GM12878 (cell line): ENCODE measurements around the gene CCDC177. TPM values are rescaled to one million over a fixed set of nuclear protein-coding genes. Genes with fewer than 3 reads are reported as not detected.

ENCODE experiments used
- ATAC-seq: fragments of 200-7000 bp; cut with Tn5 transposase; 3 replicates; pipeline ENCODE4 v1.9.1; 2020; ENCODE audit warnings: mild to moderate bottlenecking, moderate library complexity
- BruUV-seq: library from RNA; stranded (reverse); fragments of 400-500 nt; replicated peaks from 2 replicates; lab custom pipeline; 2021; lab: Mats Ljungman, UMichigan
- CTCF ChIA-PET: fragments of 300-600 bp; sonication (Branson Sonifier 250); formaldehyde crosslinking; extraction: SDS; loops from one replicate; lab custom pipeline; 2021; ENCODE audit warnings: inconsistent platforms; lab: Yijun Ruan, JAX
- POLR2A ChIA-PET: fragments of 350-600 bp; formaldehyde crosslinking; extraction: SDS; loops from one replicate; lab custom pipeline; 2021; ENCODE audit warnings: inconsistent platforms; lab: Charles Lee
- RAD21 ChIA-PET: fragments of 300-600 bp; sonication (Branson Sonifier 250); formaldehyde crosslinking; loops from one replicate; lab custom pipeline; 2023; ENCODE audit warnings: antibody characterized with exemption; ENCODE audit not compliant: unreplicated experiment; lab: Charles Lee
- SMC1A ChIA-PET: fragments of 300-600 bp; sonication (Branson Sonifier 250); formaldehyde crosslinking; loops from one replicate; lab custom pipeline; 2023; ENCODE audit not compliant: unreplicated experiment, uncharacterized antibody; lab: Charles Lee
- DNase-seq: peaks from one replicate; pipeline ENCODE4 v3.0.0-alpha.2; 2011; ENCODE audit warnings: low read depth, low spot score
- FAIRE-seq: peaks from 3 replicates; lab custom pipeline; 2011; peaks lifted over from hg19 to GRCh38; lab: Jason Lieb, UNC
- H2AFZ ChIP-seq: 2 replicates; pipeline ENCODE4 v1.6.0; 2011; ENCODE audit warnings: low read depth, low read length, control low read depth; ENCODE audit not compliant: control insufficient read depth
- H3K27ac ChIP-seq: 2 replicates; pipeline ENCODE4 v1.5.1; 2011; ENCODE audit warnings: control low read depth; ENCODE audit not compliant: control insufficient read depth, insufficient read depth
- H3K27me3 ChIP-seq, 2 experiments: replicated peaks in 1 of 2; 2 replicates each; pipeline versions ENCODE4 v1.6.0 to v1.6.1; 2011; ENCODE audit warnings: low read length in 1 of 2; ENCODE audit not compliant: control insufficient read depth in 2 of 2, insufficient read depth in 2 of 2
- H3K36me3 ChIP-seq, 2 experiments: 2 replicates each; pipeline ENCODE4 v1.5.1; 2011; ENCODE audit warnings: low read length in 1 of 2; ENCODE audit not compliant: control insufficient read depth in 2 of 2, insufficient read depth in 2 of 2
- H3K4me1 ChIP-seq: 2 replicates; pipeline ENCODE4 v1.6.1; 2011; ENCODE audit warnings: mild to moderate bottlenecking, low read length, moderate library complexity, mixed read lengths; ENCODE audit not compliant: control insufficient read depth, insufficient read depth
- H3K4me2 ChIP-seq: 2 replicates; pipeline ENCODE4 v1.6.0; 2011; ENCODE audit warnings: control low read depth; ENCODE audit not compliant: control insufficient read depth, insufficient read depth
- H3K4me3 ChIP-seq: fragments of 200-600 bp; sonication (generic); 2 replicates; pipeline ENCODE4 v1.5.1; 2016
- H3K79me2 ChIP-seq: 2 replicates; pipeline ENCODE4 v1.6.0; 2011; ENCODE audit warnings: low read length; ENCODE audit not compliant: control insufficient read depth, insufficient read depth
- H3K9ac ChIP-seq: 2 replicates; pipeline ENCODE4 v1.8.0; 2011; ENCODE audit warnings: low read length, control low read depth, mixed read lengths; ENCODE audit not compliant: control insufficient read depth, insufficient read depth
- H3K9me3 ChIP-seq: replicated peaks from 3 replicates; pipeline ENCODE4 v1.5.1; 2011; ENCODE audit warnings: mild to moderate bottlenecking, low read length; ENCODE audit not compliant: control insufficient read depth, insufficient read depth
- H4K20me1 ChIP-seq: 2 replicates; pipeline ENCODE4 v1.6.0; 2011; ENCODE audit not compliant: control insufficient read depth, insufficient read depth
- ATF3 ChIP-seq: IDR thresholded peaks from 2 replicates; pipeline ENCODE4 v1.6.1; 2011; ENCODE audit warnings: low read depth, mild to moderate bottlenecking, low read length, moderate library complexity, borderline replicate concordance; ENCODE audit errors: extremely low read depth
- CBX5 ChIP-seq: sonication (generic); IDR thresholded peaks from 2 replicates; pipeline ENCODE4 v1.6.1; 2016; ENCODE audit warnings: low read depth, moderate library complexity, mild to moderate bottlenecking, inconsistent platforms
- CREB1 ChIP-seq: IDR thresholded peaks from 2 replicates; pipeline ENCODE4 v1.6.1; 2012; ENCODE audit warnings: low read depth, mild to moderate bottlenecking, inconsistent platforms
- JUNB ChIP-seq: IDR thresholded peaks from 2 replicates; pipeline ENCODE4 v1.6.1; 2016; ENCODE audit warnings: antibody characterized with exemption, mild to moderate bottlenecking
- RELA ChIP-seq: fragments of 450-650 bp; IDR thresholded peaks from 2 replicates; pipeline ENCODE4 v1.8.0; 2014; ENCODE audit warnings: borderline replicate concordance; ENCODE audit not compliant: partially characterized antibody
- SMAD1 ChIP-seq: fragments of 450-650 bp; IDR thresholded peaks from 2 replicates; pipeline ENCODE4 v1.6.1; 2018; ENCODE audit warnings: mild to moderate bottlenecking, low read depth; ENCODE audit not compliant: partially characterized antibody
- SMAD5 ChIP-seq: IDR thresholded peaks from 2 replicates; pipeline ENCODE4 v1.6.1; 2016; ENCODE audit warnings: antibody characterized with exemption, low read depth
- STAT1 ChIP-seq: fragments of 450-650 bp; conservative IDR thresholded peaks from 2 replicates; pipeline ENCODE4 v1.6.1; 2014; ENCODE audit warnings: antibody characterized with exemption, mild to moderate bottlenecking
- TARDBP ChIP-seq: IDR thresholded peaks from 2 replicates; pipeline ENCODE4 v1.6.1; 2016; ENCODE audit warnings: borderline replicate concordance
- ZBTB4 ChIP-seq: fragments of 450-650 bp; formaldehyde crosslinking; IDR thresholded peaks from 2 replicates; pipeline ENCODE4 v1.4.0; 2022; ENCODE audit warnings: mild to moderate bottlenecking, moderate library complexity
- WGBS: methylation state at CpG from one replicate; pipeline ENCODE4 v1.1.6; 2016; ENCODE audit warnings: low lambda C conversion rate; ENCODE audit not compliant: insufficient replicate concordance, insufficient coverage; ENCODE audit errors: missing lambda C conversion rate; 5-methylcytosine and 5-hydroxymethylcytosine counted together
- in situ Hi-C: fragments of 300-500 bp; cut with MboI; formaldehyde crosslinking; loops from 9 replicates; pipeline ENCODE4 v1.14.3; 2018; ENCODE audit warnings: mixed read lengths
- intact Hi-C: fragments of 100-400 bp; cut with micrococcal nuclease; formaldehyde crosslinking; loops from one replicate; pipeline ENCODE4 v1.14.2; 2022; ENCODE audit not compliant: unreplicated experiment
- polyA plus RNA-seq, 11 experiments: library from polyadenylated mRNA; depleted of rRNA in 4 of 11; unstranded in 6 of 11; stranded (reverse) in 5 of 11; fragments of >200 nt; fragmentation: Nextera tagmentation in 4 of 11; fragmentation: Illumina TruSeq in 1 of 11; extraction: Ambion mirVana in 4 of 11; extraction: Trizol in 1 of 11; gene quantifications; 1 replicate in 1 of 11; 2 replicates in 10 of 11; pipeline versions ENCODE4 v1.2.1 to v1.2.3, GENCODE V29; 2011 to 2016; ENCODE audit warnings: inconsistent platforms in 2 of 11, missing spikeins in 2 of 11, low read depth in 1 of 11
- total RNA-seq, 4 experiments: library from RNA; depleted of rRNA in 3 of 4; stranded (reverse); fragments of >200 nt in 3 of 4; fragmentation: Illumina TruSeq in 1 of 4; extraction: Trizol in 1 of 4; gene quantifications; 2 replicates each; pipeline versions ENCODE4 v1.2.1 to v1.2.3, GENCODE V29; 2013 to 2021
- TF ChIP-seq, protein P1 (sequence below): fragments of 450-650 bp; IDR thresholded peaks from 2 replicates; pipeline ENCODE4 v1.6.1; 2017; ENCODE audit warnings: mild to moderate bottlenecking
- TF ChIP-seq, protein P2 (sequence below): fragments of 150-350 bp; IDR thresholded peaks from 2 replicates; pipeline ENCODE4 v1.6.1; 2014; ENCODE audit warnings: mild to moderate bottlenecking, low read depth, low read length

The CCDC177 gene
- total and polyA plus RNA-seq, 10 of the 15 experiments (the other 5 are each of a cell fraction or from before 2014, with no cell fraction given), result not detected

GRCh38 chr14:69624136-69624535 is 49.5 kb upstream of the CCDC177 start (continued):
- no peak for TF ChIP-seq STAT1
- TF ChIP-seq CREB1, result no peak
- TF ChIP-seq SMAD1, result no peak

GRCh38 chr14:69620981-69621380 is 46.3 kb upstream of the CCDC177 start:
- no peak for FAIRE-seq
- peak overlapping the region; percentile 64 for H3K4me3 ChIP-seq
- CTCF ChIA-PET, result interaction anchor here (0.7 to 0.9 kb wide), 3 partner anchors 8 to 32 kb away, joined by 3 read pairs; no protein-coding TSS in a partner anchor
- H3K9me3 ChIP-seq, result no peaks in the 10 kb centered on the region
- H3K79me2 ChIP-seq, result peaks cover 99% of the 10 kb centered on the region
- POLR2A ChIA-PET, result interaction anchor here (1.0 kb wide), 1 partner anchor 9 kb away, joined by 3 read pairs; no protein-coding TSS in a partner anchor
- H3K9ac ChIP-seq, result no peak overlapping the region; the same call in 1 of the 2 replicates
- H3K4me1 ChIP-seq, result peaks cover 66% of the 10 kb centered on the region
- 92% methylated on average over 2 of the region's 2 CpGs for WGBS
- SMC1A ChIA-PET, result interaction anchor here (2.3 to 11.9 kb wide), 4 partner anchors 9 to 27 kb away, joined by 6 to 164 read pairs (median 72); partner anchors contain the start of gene SUSD6
- H4K20me1 ChIP-seq, result no peaks in the 10 kb centered on the region; the same call in 1 of the 2 replicates
- no peak for ATAC-seq
- peak overlapping the region; percentile 99 for H3K4me2 ChIP-seq
- no TSS peak for BruUV-seq
- H3K27me3 ChIP-seq, result no peaks in the 10 kb centered on the region
- no peak overlapping the region for H2AFZ ChIP-seq
- H3K36me3 ChIP-seq, result peaks cover 0 to 10% of the 10 kb centered on the region in 2 experiments; a peak in 3 of 4 replicates
- RAD21 ChIA-PET, result interaction anchor here (1.1 to 3.5 kb wide), 2 partner anchors 9 to 28 kb away, joined by 5 to 18 read pairs; no protein-coding TSS in a partner anchor
- H3K27ac ChIP-seq, result peak overlapping the region; percentile 97; the same call in 1 of the 2 replicates
- DNase-seq, result no peak
- in situ Hi-C loops (no loop called here), intact Hi-C loops (no loop called here)
- TF ChIP-seq, protein P1, sequence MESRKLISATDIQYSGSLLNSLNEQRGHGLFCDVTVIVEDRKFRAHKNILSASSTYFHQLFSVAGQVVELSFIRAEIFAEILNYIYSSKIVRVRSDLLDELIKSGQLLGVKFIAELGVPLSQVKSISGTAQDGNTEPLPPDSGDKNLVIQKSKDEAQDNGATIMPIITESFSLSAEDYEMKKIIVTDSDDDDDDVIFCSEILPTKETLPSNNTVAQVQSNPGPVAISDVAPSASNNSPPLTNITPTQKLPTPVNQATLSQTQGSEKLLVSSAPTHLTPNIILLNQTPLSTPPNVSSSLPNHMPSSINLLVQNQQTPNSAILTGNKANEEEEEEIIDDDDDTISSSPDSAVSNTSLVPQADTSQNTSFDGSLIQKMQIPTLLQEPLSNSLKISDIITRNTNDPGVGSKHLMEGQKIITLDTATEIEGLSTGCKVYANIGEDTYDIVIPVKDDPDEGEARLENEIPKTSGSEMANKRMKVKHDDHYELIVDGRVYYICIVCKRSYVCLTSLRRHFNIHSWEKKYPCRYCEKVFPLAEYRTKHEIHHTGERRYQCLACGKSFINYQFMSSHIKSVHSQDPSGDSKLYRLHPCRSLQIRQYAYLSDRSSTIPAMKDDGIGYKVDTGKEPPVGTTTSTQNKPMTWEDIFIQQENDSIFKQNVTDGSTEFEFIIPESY, result no peak
- TF ChIP-seq, protein P2, sequence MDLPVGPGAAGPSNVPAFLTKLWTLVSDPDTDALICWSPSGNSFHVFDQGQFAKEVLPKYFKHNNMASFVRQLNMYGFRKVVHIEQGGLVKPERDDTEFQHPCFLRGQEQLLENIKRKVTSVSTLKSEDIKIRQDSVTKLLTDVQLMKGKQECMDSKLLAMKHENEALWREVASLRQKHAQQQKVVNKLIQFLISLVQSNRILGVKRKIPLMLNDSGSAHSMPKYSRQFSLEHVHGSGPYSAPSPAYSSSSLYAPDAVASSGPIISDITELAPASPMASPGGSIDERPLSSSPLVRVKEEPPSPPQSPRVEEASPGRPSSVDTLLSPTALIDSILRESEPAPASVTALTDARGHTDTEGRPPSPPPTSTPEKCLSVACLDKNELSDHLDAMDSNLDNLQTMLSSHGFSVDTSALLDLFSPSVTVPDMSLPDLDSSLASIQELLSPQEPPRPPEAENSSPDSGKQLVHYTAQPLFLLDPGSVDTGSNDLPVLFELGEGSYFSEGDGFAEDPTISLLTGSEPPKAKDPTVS, result no peak
- no peak for TF ChIP-seq ZBTB4 (CRISPR knock-in tag)
- TF ChIP-seq JUNB, result peak; percentile 26; the same call in 1 of the 2 replicates
- no peak for TF ChIP-seq CBX5
- TF ChIP-seq RELA, result no peak
- no peak for TF ChIP-seq TARDBP
- TF ChIP-seq ATF3, result no peak
- no peak for TF ChIP-seq SMAD5
